ENCODE measurements around the gene ZNF670.
"Not testable (repeated sequence)": the region's sequence is repeated elsewhere in the genome, so short reads cannot be mapped to it uniquely, and the experiment has no call there.

Gene ZNF670

DNA sequence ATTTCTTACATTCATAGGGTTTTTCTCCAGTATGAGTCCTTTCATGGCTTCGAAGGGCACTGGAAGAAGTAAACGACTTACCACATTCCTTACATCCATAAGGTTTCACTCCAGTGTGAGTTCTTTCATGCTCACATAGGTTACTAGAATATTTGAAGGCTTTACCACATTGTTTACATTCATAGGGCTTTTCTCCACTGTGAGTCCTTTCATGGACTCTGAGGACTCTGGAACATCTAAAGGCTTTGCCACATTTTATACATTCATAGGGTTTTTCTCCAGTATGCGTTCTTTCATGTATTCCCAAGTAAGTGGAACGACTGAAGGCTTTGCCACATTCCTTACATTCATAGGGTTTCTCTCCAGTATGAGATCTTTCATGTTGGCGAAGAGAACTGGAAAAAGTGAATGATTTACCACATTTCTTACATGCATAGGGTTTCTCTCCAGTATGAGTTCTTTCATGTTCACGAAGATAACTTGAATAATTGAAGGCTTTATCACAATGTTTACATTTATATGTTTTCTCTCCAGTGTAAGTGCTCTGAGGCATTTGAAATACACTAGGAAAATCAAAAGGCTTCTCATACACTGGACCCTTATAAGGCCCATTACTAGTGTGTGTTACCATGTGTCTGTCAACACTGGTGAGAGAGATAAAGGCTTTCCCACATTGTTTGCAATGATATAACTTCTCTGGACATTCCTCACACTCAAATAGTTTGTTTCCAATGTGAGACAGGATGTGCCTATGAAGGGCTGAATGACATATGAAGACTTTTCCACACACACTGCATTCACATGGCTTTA, 40.9 kb downstream of the ZNF670 start:
- no peak for DNase-seq

DNA sequence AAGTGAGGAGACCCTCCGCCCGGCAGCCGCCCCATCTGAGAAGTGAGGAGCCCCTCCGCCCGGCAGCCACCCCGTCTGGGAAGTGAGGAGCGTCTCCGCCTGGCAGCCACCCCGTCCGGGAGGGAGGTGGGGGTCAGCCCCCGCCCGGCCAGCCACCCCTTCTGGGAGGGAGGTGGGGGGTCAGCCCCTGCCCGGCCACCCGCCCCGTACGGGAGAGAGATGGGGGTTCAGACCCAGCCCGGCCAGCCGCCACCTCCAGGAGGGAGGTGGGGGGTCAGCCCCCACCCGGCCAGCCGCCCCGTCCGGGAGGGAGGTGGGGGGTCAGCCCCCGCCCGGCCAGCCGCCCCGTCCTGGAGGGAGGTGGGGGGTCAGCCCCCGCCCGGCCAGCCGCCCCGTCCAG, 46.3 kb downstream of the ZNF670 start:
- not testable (repeated sequence) for DNase-seq
